ENCODE measurements around the gene ARHGAP45.

Gene ARHGAP45

GRCh38 chr19:1065606-1066109, 1.3 kb upstream of the ARHGAP45 start:
- no peak for TF ChIP-seq ZNF274 (IDR thresholded peaks at IDR 0.05; ENCODE audit: low read depth, low read length)
- H3K4me3 ChIP-seq (ENCODE audit: low read length), result no peak overlapping the region

- H3K4me3 ChIP-seq (ENCODE audit: low read length), result peak overlapping the region; percentile 90; the same call in 1 of the 2 replicates
- TF ChIP-seq ZNF274 (IDR thresholded peaks at IDR 0.05; ENCODE audit: low read depth, low read length), result no peak
These were observed 668 bp upstream of the ARHGAP45 start for GRCh38 chr19:1066251-1066747.

DNA sequence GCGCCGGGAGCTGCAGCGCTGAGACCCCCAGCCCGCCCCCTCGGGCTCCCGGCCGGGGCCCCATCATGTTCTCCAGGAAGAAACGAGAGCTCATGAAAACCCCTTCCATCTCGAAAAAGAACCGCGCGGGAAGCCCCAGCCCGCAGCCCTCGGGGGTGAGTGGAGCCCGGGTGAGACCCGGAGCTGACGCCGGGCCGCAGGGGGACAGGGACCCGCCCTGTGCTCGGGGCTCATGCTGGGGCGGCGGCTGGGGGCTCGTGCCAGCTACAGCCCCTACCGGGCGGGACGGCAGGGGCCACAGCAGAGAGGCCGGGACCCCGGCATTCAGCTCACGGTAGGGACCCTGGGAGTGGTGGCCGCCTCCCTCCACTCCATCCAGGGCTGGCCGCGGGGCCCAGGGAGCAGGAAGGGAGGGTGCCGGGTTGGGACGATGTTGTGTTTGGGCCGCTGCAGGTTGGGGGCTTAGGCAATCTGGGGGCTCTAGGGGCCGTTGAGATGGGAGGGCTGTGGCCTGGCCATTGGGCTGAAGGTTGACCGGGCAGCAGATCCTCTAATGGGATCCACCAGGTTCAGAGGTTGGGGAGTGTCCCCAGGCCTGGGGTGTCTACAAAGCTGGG, 482 bp downstream of the ARHGAP45 start:
- TF ChIP-seq ZNF274 (IDR thresholded peaks at IDR 0.05; ENCODE audit: low read depth, low read length), result no peak
- peak overlapping the region; percentile 90 for H3K4me3 ChIP-seq (ENCODE audit: low read length)

GRCh38 chr19:1068009-1069001, 1.3 kb downstream of the ARHGAP45 start:
- no peak for TF ChIP-seq ZNF274 (IDR thresholded peaks at IDR 0.05; ENCODE audit: low read depth, low read length)
- H3K4me3 ChIP-seq (ENCODE audit: low read length), result peak overlapping the region; percentile 90

DNA sequence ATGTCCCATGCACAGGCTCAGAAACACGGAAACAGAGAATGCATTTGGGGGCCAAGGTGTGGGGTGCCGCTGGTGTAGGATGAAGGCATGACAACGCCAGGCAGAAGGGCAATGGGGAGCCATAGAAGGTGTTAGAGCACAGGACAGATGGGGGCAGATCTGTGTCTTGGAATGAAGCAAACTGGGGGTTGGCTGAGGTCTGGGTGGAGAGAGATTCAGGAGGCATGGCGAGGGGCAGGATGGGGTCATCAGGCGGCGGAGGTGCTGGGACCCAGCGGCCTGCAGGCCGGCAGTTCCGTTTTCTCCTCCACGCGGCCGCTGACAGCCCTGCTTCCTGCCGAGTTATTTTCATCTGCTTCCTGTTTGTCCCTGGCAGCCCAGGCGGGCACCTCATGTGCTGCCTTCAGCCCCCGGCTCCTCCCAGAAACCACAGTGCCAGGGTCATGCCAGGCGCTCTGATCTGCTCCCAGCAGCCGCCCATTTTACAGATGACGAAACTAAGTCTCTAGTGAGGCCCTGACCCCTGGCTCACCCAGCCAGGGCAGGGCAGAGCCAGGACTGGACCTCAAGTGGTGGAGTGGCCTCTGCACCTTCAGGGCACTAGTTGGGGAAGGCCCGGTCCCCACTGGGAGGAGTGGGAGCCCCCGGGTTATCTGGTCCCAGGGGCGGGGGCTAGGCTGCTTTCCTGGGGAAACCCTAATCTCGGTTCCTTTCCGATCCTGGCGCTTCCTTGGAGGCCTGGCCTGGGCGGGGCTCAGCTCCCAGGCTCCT, 2.2 kb downstream of the ARHGAP45 start:
- no peak for TF ChIP-seq ZNF274 (IDR thresholded peaks at IDR 0.05; ENCODE audit: low read depth, low read length)
- peak overlapping the region; percentile 90; the same call in 1 of the 2 replicates for H3K4me3 ChIP-seq (ENCODE audit: low read length)

DNA sequence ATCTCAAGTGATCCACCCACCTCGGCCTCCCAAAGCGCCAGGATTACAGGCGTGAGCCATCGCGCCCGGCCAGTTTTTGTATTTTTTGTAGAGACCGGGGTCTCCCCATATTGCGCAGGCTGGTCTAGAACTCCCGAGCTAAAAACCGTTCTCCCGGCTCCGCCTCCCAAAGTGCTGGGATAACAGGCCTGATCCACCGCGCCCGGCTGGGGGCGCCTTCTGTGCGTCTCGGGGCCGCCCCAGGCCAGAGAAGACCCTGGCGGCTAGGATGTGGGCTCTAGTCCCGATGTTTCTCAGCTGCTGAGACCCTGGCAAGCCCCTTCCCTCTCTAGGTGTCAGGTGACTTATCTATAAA, 3.6 kb downstream of the ARHGAP45 start:
- TF ChIP-seq ZNF274 (IDR thresholded peaks at IDR 0.05; ENCODE audit: low read depth, low read length), result no peak
- no peak overlapping the region for H3K4me3 ChIP-seq (ENCODE audit: low read length)

DNA sequence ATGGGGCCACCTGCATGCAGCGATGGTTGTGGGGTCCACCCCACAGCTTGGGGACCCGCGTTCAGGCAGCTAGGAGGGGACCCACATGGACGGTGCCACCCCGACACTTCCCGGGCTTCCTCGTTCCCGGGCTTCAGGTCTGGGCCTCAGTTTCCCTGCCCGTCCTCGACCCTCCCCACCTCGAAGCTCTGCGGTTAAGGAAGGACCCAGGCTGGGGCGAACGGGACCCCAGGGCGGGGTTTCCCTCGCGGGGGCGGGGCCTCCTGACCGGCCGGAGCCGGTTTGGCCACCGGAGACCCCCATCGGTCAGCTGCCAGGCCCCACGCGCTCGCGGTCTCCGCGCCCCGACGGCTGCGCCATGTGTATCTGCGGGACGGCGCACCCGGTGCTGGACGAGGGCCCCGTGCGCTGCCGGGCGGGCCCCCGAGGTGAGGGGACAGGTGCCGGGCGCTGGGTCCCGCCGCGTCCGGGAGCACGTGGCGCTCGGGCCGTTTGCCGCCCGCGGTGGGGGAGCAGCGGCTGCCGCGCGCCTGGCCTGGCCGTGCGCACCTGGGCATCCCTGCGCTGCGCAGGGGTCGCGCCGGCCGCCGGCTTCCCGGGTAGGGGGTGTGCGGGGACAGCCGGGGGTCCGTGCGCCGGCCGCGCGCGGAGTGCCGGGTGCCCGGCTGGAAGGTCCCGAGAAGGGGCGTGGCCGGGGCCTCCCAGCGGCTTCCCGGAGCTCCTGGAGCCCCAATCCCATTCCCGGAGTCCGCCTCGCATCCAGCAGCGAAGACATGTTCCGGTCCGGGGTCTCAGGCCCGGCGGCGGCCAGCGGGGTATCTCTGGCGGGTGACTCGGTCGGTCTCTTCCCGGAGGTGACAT, 4.2 kb downstream of the ARHGAP45 start:
- no peak for TF ChIP-seq ZNF274 (IDR thresholded peaks at IDR 0.05; ENCODE audit: low read depth, low read length)
- H3K4me3 ChIP-seq (ENCODE audit: low read length), result no peak overlapping the region

DNA sequence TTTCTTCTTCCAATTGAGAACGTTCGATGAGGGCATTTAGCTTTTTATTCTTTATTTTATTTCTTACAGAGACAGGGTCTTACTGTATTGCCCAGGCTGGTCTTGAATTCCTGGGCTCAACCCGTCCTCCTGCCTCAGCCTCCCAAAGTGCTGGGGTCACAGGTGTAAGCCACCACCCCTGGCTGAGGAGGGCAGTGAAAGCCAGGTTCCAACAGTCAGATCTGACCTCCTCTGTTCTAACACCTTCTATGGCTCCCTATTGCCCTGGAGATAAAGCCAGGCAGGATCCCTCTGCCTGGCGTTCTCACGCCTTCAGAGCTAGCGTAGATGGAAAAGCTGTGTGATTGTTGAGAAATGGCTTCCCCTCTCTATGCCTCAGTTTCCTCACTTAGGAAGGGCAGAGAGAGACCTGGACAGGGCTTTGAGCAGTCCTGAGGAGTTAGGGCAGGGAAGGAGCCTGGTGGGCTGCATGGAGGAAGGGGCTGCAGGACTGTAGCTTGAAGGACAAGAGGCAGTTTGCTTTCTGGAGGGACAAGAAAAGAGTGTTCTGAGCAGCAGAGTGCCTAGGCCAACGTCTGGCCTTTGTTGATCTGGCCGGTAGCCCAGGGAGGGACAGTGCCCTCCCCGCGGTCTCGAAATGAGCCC, 5.5 kb downstream of the ARHGAP45 start:
- no peak overlapping the region for H3K4me3 ChIP-seq (ENCODE audit: low read length)
- TF ChIP-seq ZNF274 (IDR thresholded peaks at IDR 0.05; ENCODE audit: low read depth, low read length), result no peak

DNA sequence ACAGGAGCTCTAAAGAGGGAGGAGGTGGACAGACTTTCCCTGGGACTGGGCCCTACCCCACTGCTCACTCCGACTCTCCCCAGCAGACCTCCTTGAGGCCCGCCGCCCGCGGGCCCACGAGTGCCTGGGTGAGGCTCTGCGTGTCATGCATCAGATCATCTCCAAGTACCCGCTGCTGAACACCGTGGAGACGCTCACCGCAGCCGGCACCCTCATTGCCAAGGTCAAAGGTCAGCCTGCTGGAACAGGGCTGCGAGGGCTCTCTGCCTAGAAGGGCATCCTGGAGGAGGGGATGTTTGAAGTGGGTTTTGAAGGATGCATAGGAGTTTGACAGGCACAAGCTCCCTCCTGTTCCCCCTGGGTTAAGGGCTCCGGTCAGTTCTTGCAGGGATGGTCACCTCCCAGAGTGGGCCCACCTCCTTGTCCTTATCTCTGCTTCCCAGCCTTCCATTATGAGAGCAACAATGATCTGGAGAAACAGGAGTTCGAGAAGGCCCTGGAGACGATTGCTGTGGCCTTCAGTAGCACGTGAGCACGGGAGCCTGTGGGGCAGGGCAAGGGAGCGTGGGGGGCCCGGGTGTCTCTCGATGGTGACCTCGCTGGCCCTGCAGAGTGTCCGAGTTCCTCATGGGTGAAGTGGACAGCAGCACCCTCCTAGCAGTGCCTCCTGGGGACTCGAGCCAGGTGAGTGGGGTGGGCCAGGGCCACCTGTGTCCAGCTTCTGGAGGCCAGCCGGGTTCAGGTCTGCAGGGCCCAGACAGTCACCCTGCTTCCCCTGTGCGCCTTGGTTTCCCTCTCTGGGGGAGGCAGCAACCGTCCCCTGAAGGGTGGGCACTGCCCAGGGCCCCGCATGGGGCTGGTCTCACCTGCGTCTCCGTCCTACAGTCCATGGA, 6.3 kb downstream of the ARHGAP45 start:
- TF ChIP-seq ZNF274 (IDR thresholded peaks at IDR 0.05; ENCODE audit: low read depth, low read length), result no peak
- H3K4me3 ChIP-seq (ENCODE audit: low read length), result no peak overlapping the region

DNA sequence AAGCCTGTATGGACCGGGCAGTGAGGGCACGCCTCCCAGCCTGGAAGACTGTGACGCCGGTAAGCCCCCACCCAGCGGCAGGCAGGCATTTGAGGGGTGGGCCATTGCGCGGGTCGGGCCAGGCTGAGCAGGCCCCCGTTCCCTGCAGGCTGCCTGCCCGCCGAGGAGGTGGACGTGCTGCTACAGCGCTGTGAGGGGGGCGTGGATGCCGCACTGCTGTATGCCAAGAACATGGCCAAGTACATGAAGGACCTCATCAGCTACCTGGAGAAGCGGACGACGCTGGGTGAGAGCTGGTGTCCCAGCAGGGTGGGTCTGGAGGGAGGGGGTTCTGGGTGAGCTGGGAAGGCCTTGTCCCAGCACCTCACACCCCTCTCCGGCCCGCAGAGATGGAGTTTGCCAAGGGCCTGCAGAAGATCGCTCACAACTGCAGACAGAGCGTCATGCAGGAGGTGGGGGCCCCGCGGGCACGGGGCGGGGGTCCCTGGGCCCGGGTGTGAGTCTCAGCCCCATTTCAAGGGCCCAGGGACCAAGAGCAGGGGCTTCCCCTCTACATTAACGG, 7.1 kb downstream of the ARHGAP45 start:
- no peak for TF ChIP-seq ZNF274 (IDR thresholded peaks at IDR 0.05; ENCODE audit: low read depth, low read length)
- H3K4me3 ChIP-seq (ENCODE audit: low read length), result no peak overlapping the region; the same call in 1 of the 2 replicates

DNA sequence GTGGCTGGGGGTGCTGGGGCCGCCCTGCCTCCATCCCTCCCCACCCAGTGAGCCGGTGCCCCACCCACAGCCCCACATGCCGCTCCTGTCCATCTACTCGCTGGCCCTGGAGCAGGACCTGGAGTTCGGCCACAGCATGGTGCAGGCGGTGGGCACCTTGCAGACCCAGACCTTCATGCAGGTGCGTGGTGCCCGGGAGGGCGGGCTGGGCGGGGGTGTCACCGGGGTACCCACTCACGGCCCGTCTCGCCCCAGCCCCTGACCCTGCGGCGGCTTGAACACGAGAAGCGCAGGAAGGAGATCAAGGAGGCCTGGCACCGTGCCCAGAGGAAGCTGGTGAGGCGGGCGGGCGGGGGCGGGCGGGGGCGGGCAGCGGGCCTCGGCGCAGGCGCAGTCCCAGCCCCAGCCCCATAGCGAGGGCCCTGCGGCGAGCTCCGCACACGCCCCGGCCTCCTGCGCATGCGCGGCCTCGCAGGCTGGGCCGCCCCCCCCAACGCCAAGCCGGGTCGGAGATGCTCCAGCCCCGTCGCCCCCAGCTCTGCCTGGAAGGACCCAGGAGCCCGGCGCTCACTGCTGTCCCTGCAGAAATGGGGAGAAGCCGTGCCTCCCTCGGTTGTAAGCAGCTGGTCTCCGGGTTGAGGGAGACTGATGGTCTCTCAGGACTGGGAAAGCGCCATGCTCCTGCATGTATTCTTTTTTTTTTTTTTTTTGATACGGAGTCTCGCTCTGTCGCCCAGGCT, 7.7 kb downstream of the ARHGAP45 start:
- H3K4me3 ChIP-seq (ENCODE audit: low read length), result no peak overlapping the region; the same call in 1 of the 2 replicates
- no peak for TF ChIP-seq ZNF274 (IDR thresholded peaks at IDR 0.05; ENCODE audit: low read depth, low read length)

All from GM08714 (cell line).